Measurements from ENCODE around the gene IPPK. TPM values are rescaled to one million over a fixed set of nuclear protein-coding genes. Genes with fewer than 3 reads are reported as not detected.

The IPPK gene
- total RNA-seq, 4 donors from 2014 or later: 6.3 to 15.7 (median 10.1) TPM

- H3K27me3 ChIP-seq: no peaks in the 10 kb centered on the region
- peaks cover 0 to 28% (median 0%) of the 10 kb centered on the region in 3 donors for H3K36me3 ChIP-seq
- H3K9me3 ChIP-seq: no peaks in the 10 kb centered on the region
- TF ChIP-seq POLR2A (IDR thresholded peaks at IDR 0.05) (no peak), CTCF (IDR thresholded peaks at IDR 0.05) (no peak)
- peaks cover 0 to 11% (median 0%) of the 10 kb centered on the region in 4 donors for H3K4me1 ChIP-seq
- no peak for DNase-seq
- no peak overlapping the region for H3K4me3 ChIP-seq
- H3K27ac ChIP-seq: no peak overlapping the region
Measured at GRCh38 chr9:92612816-92613215, 57.1 kb downstream of the IPPK start.

- Histone ChIP-seq H3K36me3 (peaks cover 0 to 28% (median 0%) of the 10 kb centered on the region in 3 donors), H3K27me3 (no peaks in the 10 kb centered on the region), H3K9me3 (no peaks in the 10 kb centered on the region), H3K27ac (no peak overlapping the region), H3K4me3 (no peak overlapping the region), H3K4me1 (peaks cover 0 to 11% (median 0%) of the 10 kb centered on the region in 4 donors)
- no peak for TF ChIP-seq POLR2A (IDR thresholded peaks at IDR 0.05)
- TF ChIP-seq CTCF (IDR thresholded peaks at IDR 0.05): no peak
- no peak for DNase-seq
Measured at GRCh38 chr9:92612292-92612691, 57.6 kb downstream of the IPPK start.

DNA sequence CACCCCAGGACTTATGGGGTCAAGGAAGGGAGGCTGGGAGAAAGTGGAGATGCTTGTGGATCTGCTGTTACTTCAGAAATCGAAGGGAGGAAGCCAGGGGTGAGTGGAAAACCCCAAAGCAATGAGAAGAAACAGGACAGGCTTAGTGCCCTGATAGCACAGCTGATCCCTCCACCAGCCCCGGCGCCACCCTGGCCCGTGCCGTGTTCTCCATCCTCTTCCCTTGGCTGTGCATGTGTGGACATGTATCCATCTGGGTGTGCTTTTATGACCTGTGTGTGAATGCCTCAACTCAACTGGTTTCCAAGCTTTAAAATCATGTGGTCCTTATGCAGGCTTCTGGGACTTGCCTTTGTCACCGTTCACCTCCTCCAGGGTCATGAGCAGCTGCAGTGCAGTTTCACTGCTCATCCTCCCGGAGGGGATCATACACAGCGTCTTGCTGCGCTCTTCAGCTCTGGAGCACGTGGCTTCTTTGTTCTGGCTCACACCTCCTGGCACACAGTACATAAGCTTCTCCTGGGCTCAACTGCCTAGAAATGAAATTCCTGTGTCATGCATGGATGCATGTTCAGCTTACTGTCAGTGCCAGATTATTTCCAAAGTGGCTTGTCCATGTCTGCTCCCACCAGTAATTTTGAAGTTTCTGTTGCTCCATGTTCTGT is 58.2 kb downstream of the IPPK start:
- DNase-seq: no peak
- TF ChIP-seq POLR2A (IDR thresholded peaks at IDR 0.05) (no peak), CTCF (IDR thresholded peaks at IDR 0.05) (no peak)
- Histone ChIP-seq H3K9me3 (no peaks in the 10 kb centered on the region), H3K4me3 (no peak overlapping the region), H3K27me3 (no peaks in the 10 kb centered on the region), H3K4me1 (peaks cover 0 to 11% (median 0%) of the 10 kb centered on the region in 4 donors), H3K36me3 (peaks cover 0 to 28% (median 0%) of the 10 kb centered on the region in 3 donors), H3K27ac (peak overlapping the region in 1 of 4 donors; percentile 68)

DNA sequence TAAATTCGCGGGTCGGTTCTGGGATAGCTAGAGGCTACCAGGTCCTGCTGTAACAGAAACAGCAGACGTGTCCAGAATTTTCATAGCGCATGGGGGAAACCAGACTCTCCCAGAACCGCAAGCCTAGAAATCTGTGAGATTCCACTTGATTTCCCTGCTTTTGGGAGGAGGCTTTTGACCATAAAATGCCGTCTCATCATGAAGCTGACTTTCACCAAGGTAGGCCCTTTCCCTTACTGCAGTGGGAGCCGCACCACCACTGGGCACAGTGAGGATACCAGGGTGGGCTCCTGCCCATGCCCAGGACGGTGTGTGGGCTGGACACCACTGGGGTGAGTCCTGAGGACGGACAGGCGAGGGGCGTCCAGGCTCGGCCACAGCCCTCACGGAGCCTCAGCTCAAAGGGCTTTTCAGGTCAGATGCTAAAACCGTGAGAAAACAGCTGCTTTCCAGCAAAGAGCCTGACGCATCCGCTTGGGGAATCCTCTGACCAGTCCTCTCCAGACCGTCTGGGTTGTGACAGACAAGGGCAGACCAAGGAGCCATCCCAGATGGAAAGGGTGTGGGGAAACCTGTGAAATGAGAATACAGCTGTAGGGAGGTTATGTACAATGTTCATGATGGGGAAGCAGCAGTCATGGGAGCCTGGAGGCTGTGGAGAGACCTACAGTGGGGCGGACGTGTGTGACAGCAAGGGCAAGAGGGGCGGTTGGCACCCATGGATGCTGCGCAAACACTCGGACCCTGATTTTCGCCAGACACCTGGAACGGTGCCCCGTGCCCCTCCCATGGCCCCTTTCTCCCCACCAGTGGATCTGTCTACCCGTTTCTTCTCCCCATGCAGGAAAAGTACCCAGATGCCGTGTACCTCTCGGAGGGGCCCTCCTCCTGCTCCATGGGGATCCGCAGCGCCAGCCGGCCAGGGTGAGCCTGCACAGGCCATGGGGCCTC is 59.2 kb downstream of the IPPK start:
- Histone ChIP-seq H3K36me3 (peaks cover 0 to 28% (median 0%) of the 10 kb centered on the region in 3 donors), H3K4me3 (no peak overlapping the region), H3K27me3 (no peaks in the 10 kb centered on the region), H3K4me1 (peaks cover 0 to 11% (median 0%) of the 10 kb centered on the region in 4 donors), H3K9me3 (no peaks in the 10 kb centered on the region), H3K27ac (peak overlapping the region in 2 of 4 donors; percentile 44 to 68)
- no peak for TF ChIP-seq POLR2A (IDR thresholded peaks at IDR 0.05)
- no peak for TF ChIP-seq CTCF (IDR thresholded peaks at IDR 0.05)
- DNase-seq: no peak

DNA sequence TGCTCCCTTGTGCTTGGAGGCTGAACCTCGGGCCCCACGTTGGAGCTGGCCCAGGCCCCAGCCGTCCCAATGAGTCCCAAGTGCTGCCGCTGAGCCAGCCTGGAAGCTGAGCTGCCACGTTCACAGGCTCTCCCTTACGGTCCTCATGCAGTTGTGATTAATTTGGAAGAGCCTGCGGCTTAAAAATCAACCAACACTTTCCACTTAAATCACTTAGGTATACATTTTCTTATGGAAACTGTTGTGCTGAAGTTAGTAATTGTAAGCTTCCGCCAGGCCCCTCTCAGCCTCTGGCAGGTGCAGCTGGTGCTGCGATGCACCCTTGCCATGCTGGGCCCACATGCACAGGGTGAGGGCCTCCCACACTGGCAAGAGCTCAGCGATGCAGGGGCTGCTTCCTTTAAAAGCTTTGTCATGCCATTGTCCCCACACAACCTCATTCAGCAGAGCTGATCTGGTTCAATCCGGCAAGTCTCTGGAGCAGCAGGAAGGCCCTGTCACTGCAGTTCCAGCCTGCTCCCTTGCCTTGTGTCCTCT is 61.0 kb downstream of the IPPK start:
- DNase-seq: no peak
- Histone ChIP-seq H3K4me1 (peaks cover 0 to 8% (median 0%) of the 10 kb centered on the region in 4 donors), H3K36me3 (peaks cover 0 to 17% (median 0%) of the 10 kb centered on the region in 3 donors), H3K27me3 (no peaks in the 10 kb centered on the region), H3K4me3 (no peak overlapping the region), H3K9me3 (no peaks in the 10 kb centered on the region), H3K27ac (peak overlapping the region in 2 of 4 donors; percentile 26 to 68)
- no peak for TF ChIP-seq CTCF (IDR thresholded peaks at IDR 0.05)
- TF ChIP-seq POLR2A (IDR thresholded peaks at IDR 0.05): no peak

Measured in Peyer's patch (tissue), 4 donors.